ENCODE data around the gene ADAMTS17.
"Not testable (repeated sequence)": the region's sequence is repeated elsewhere in the genome, so short reads cannot be mapped to it uniquely, and the experiment has no call there.

Gene ADAMTS17

GRCh38 chr15:99981839-99982658 lies 359.7 kb downstream of the ADAMTS17 start:
- no peak for DNase-seq (ENCODE audit: low read depth in 1 of 2, low spot score in 1 of 2)

DNA sequence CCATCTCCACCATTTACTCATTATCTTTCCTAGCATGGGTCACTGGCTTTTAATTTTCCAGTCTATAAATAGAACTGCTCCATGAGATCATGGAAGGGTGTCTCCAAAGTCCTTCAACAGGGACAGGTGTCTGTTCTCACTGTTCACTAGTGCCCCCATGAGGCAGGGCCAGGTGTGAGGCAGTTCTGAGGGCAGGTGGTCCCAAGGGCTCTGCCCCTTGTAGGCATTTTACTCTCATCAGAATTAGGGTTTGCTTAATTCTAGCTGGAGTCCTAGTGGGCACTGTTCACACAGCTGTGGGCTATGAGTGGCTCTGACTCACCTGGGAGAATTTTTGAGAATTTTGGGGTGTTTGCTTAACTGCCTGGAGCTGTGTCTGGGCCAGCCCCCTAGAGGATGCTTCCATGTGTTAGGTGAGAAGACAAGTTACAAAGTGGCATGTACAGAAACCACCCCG lies 360.6 kb downstream of the ADAMTS17 start:
- DNase-seq (ENCODE audit: low read depth in 1 of 2, low spot score in 1 of 2), result no peak

DNA sequence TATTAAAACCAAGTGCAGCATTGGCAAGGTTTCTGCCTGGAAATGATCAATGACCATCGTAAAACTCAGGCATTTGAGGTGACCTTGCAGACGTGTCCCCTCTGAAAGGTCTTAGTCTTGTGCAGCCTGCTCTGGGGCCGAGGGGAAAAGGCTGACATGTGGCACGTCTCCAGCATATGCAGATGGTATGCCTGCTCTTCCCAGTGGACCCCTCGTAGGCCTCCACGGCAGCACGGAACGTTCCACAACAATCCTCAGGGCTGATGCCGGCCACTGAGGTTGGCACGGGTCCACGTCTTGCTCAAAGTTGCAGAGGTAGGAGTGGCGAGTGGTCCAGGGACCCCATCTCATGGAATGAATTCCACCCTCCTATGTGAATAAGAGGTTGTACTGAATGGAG lies 361.0 kb downstream of the ADAMTS17 start:
- DNase-seq (ENCODE audit: low read depth in 1 of 2, low spot score in 1 of 2), result no peak

DNA sequence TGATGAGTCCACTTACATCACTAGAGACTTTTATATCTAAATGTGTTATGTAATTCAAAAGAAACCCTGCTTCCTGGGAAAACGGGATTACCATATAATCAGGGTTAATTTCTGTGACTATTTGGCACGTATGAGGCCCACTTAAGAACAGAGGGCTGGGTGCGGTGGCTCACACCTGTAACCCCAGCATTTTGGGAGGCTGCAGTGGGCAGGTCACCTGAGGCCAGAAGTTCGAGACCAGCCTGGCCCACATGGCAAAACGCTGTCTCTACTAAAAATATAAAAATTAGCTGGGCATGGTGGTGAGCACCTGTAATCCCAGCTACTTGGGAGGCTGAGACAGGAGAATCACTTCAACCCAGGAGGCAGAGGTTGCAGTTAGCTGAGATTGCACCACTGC lies 361.9 kb downstream of the ADAMTS17 start:
- DNase-seq (ENCODE audit: low read depth in 1 of 2, low spot score in 1 of 2), result not testable (repeated sequence)

GRCh38 chr15:99979371-99979770 lies 362.4 kb downstream of the ADAMTS17 start:
- DNase-seq (ENCODE audit: low read depth in 1 of 2, low spot score in 1 of 2), result no peak

DNA sequence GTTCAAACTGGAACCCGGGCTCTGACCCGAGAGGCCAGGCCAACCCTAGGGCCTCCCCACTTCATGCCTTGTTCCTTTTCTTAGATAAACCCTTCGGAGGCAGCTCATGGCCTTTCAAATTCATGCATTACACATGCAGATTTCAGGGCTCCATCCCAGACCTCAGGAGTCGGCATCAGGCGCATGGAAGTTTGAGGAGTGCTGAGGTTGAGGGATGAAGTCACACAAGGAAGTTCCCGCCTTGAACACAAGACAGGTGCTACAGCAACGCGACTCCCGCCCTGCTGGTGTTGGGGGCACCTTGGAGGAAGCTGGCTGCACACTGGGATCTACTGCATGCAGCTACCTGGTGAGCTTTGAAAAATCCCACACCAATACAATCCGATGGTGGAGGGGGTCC lies 363.3 kb downstream of the ADAMTS17 start:
- no peak for DNase-seq (ENCODE audit: low read depth in 1 of 2, low spot score in 1 of 2)

DNA sequence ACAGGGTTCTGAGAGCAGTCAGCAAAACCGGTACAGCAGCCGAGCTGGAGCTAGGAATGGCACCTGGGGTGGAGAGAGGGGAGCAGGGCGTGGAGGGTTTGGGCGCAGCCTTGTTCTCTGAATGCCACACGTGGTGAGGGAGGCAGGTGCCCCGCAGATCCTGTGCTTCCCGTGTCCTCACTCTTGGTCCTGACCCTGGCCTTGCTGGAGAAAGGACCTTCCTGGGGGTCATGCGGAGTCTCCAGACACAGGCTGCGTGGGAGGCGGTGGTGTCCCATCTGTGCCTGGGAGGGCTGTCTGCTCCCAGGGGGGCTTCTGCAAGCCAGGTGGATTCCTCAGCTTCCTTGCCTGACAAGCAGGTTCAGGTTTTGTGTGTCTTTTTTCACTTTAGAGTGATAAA lies 363.8 kb downstream of the ADAMTS17 start:
- DNase-seq (ENCODE audit: low read depth in 1 of 2, low spot score in 1 of 2), result no peak

DNA sequence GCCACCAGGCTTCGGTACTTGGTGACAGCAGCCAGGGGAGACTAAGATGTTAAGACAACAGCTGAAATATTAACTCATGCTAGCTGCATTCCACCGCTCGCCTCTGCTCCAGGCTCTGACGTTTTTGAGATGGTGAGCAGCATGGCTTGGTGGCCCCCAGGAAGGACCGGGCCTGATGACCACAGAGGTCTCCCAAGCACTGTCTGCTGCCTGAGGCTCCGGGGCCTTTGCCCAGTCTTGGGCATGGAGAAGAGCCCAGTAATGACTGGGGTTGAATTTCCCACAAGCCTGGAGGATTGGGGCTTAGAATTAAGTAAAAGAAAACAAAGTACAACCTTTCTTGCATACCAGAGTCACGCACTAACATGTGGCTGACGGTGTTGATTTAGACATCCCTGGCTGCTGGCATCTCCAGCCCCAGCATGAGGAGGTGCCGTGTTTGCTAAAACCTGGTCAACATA lies 364.9 kb downstream of the ADAMTS17 start:
- no peak for DNase-seq (ENCODE audit: low read depth in 1 of 2, low spot score in 1 of 2)

- no peak for DNase-seq (ENCODE audit: low read depth in 1 of 2, low spot score in 1 of 2)
Observed at GRCh38 chr15:99976000-99976399, 365.8 kb downstream of the ADAMTS17 start.

- no peak for DNase-seq (ENCODE audit: low read depth in 1 of 2, low spot score in 1 of 2)
Observed at GRCh38 chr15:99974246-99974645, 367.5 kb downstream of the ADAMTS17 start.

DNA sequence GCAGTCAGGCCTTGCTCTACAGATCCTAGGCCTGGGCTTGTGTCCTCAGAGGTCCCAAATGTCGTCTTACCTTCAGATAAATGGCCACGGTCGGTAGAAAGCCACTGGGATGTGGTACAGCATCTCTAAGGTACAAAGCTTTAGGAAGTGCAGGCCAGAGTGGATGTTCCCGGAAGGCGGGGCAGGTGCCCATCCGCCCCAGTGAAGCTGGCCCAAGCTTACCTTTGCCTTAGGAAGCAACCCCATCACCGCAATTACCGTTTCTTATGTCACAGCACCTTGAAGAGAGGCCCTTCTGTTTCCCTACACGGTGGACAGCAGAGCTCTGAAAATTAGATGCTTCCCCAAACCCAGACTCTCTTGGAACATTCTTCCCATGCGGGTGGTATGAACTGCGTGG lies 368.4 kb downstream of the ADAMTS17 start:
- DNase-seq (ENCODE audit: low read depth in 1 of 2, low spot score in 1 of 2), result no peak

DNA sequence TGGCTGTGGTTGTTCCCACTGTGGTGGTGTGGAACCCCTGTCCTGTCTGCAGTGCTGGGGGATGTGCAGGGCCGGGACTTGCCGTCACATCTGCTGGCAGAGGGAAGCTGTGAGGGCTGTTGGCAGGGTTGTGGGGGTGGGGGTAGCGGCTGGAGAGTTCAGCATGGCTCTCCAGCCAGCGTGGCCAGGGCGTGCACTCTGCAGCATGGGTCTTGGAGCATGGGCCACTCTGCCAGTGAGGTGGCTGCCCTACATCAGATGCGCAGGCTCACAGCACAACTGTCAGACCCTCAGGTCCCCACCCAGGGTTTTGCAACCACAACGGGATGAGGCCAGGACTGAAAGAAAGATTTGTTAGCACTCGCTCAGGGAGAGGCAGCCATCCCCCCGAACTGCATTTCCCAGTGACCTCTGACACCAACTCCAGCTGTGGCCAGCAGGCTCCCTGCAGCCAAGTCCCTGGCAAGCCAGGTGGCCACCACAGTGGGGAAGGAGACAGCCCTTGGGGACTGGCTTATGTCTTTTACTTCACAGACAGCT lies 370.8 kb downstream of the ADAMTS17 start:
- DNase-seq (ENCODE audit: low read depth in 1 of 2, low spot score in 1 of 2), result no peak

- DNase-seq (ENCODE audit: low read depth in 1 of 2, low spot score in 1 of 2), result no peak
Observed at GRCh38 chr15:99969261-99969920, 372.4 kb downstream of the ADAMTS17 start.

DNA sequence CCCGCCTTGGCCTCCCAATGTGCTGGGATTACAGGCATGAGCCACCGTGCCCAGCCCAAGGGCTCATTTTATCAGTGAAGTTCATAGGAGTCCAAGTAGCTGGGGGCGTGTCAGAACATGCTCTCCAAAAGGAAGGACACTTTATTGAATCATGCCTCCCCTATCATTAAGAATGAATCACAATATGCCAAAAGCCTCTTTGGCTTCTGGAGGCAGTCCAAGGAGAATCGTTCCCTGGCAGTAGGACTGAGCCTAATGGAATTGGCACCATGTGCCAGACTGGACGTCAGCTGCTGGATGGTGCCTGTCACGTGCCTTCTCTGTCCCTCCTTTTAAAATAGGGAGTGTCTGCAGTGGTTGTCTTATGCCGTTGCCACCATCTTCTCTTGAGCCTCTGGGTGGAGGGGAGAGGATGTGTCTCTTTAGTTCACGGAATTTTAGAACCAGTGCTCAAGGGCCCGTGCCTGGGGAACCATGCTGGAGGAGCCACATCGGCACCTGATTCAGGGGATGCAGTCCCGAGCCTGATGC lies 373.9 kb downstream of the ADAMTS17 start:
- DNase-seq (ENCODE audit: low read depth in 1 of 2, low spot score in 1 of 2), result no peak

- DNase-seq (ENCODE audit: low read depth in 1 of 2, low spot score in 1 of 2), result no peak
Observed at GRCh38 chr15:99966815-99967214, 375.0 kb downstream of the ADAMTS17 start.

- DNase-seq (ENCODE audit: low read depth in 1 of 2, low spot score in 1 of 2), result no peak
Observed at GRCh38 chr15:99965376-99965775, 376.4 kb downstream of the ADAMTS17 start.

DNA sequence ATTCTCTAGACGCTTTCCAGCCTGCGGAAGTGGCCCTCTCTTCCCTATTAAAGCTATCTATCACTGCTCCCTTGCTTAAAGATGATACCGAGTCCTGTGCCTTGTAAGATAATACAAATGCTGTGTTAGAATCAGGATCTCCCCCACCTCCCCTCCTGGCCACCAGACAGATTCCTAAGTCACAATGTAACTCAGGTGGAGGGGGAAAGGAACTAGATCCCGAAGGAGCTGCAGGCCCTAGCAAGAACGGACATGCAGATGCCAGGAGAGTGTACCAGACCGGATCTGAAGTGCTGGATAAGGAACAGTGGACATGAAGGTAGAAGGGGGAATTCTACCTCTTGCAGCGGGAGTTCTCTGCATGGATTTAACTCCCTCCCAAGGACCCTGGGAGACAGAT lies 377.8 kb downstream of the ADAMTS17 start:
- no peak for DNase-seq (ENCODE audit: low read depth in 1 of 2, low spot score in 1 of 2)

- no peak for DNase-seq (ENCODE audit: low read depth in 1 of 2, low spot score in 1 of 2)
Observed at GRCh38 chr15:99963096-99963825, 378.5 kb downstream of the ADAMTS17 start.

DNA sequence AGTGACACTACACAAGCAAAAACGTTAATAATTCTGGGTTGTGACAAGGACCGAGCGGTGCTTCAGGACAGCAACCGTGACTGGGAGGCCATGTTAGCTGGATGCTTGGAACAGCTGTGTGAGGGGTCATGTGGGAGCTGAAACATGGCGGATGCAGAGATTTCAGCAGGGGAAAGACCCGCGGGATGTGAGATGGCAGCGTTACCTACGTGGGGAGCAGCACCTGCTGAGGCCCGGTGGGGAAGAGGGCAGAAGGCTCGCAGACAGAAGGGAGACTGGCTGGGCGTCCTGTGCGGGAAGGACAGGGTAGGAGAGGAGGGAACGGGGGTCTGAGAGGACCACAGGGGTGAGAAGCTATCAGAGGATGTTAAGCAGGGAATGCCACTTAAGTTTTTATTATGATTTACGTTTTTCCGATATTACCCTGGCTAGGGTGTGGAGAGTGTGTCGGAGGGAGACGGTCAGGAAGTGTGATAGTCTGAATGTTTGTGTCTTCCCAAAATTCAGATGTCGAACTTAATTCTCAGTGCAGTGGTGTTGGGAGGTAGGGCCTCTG lies 379.7 kb downstream of the ADAMTS17 start:
- no peak for DNase-seq (ENCODE audit: low read depth in 1 of 2, low spot score in 1 of 2)

GRCh38 chr15:99961011-99961441 lies 380.7 kb downstream of the ADAMTS17 start:
- DNase-seq (ENCODE audit: low read depth in 1 of 2, low spot score in 1 of 2), result no peak

- DNase-seq (ENCODE audit: low read depth in 1 of 2, low spot score in 1 of 2), result no peak
Observed at GRCh38 chr15:99959326-99959725, 382.4 kb downstream of the ADAMTS17 start.

Data from stimulated activated CD4-positive, alpha-beta T cell treated with anti-CD3 and anti-CD28 coated beads, Interleukin-15, amount 100 ng/mL, for 1 hour (primary cell).